Prostate gland (tissue), 2 donors: ENCODE data around the gene DIPK1A. TPM values are rescaled to one million over a fixed set of nuclear protein-coding genes. Genes with fewer than 3 reads are reported as not detected.

ENCODE experiments used
- DNase-seq: peaks from one replicate; pipeline ENCODE4 v3.0.0-alpha.2; 2019; ENCODE audit warnings: low spot score
- H3K27ac ChIP-seq, 2 donors: fragments of 200-600 bp; sonication (generic); 2 replicates each; pipeline ENCODE4 v1.5.1; 2017 to 2019
- H3K27me3 ChIP-seq: fragments of 200-600 bp; sonication (generic); replicated peaks from 2 replicates; pipeline ENCODE4 v1.5.1; 2019; ENCODE audit not compliant: insufficient read depth
- H3K36me3 ChIP-seq, 2 donors: fragments of 200-600 bp; sonication (generic); 1 replicate in 1 of 2; 2 replicates in 1 of 2; pipeline versions ENCODE4 v1.5.1 to v1.8.1; 2017 to 2019
- H3K4me1 ChIP-seq: fragments of 200-600 bp; sonication (generic); replicated peaks from 2 replicates; pipeline ENCODE4 v1.5.1; 2019
- H3K4me3 ChIP-seq, 2 donors: fragments of 200-600 bp; sonication (generic); 2 replicates each; pipeline ENCODE4 v1.5.1; 2017 to 2019
- H3K9me3 ChIP-seq: fragments of 200-600 bp; sonication (generic); 2 replicates; pipeline ENCODE4 v1.5.1; 2017
- CTCF ChIP-seq, 4 experiments: fragments of 200-600 bp in 2 of 4; fragments of 450-650 bp in 2 of 4; sonication (generic) in 2 of 4; IDR thresholded peaks; 1 replicate in 3 of 4; 2 replicates in 1 of 4; pipeline ENCODE4 v1.5.1; 2016 to 2019; ENCODE audit warnings: antibody characterized with exemption in 4 of 4, mild to moderate bottlenecking in 2 of 4, moderate library complexity in 2 of 4
- POLR2A ChIP-seq: fragments of 450-650 bp; IDR thresholded peaks from one replicate; pipeline ENCODE4 v1.6.1; 2016; ENCODE audit warnings: antibody characterized with exemption, mild to moderate bottlenecking
- POLR2AphosphoS5 ChIP-seq: sonication (generic); formaldehyde crosslinking; IDR thresholded peaks from one replicate; pipeline ENCODE4 v1.6.1; 2017; ENCODE audit warnings: antibody characterized with exemption
- WGBS: methylation state at CpG from one replicate; pipeline ENCODE4 v1.1.5; 2018; 5-methylcytosine and 5-hydroxymethylcytosine counted together
- intact Hi-C: fragments of 100-400 bp; cut with DNase I; formaldehyde crosslinking; loops from one replicate; pipeline ENCODE4 v1.14.2; 2022
- total RNA-seq, 2 donors: library from RNA; depleted of rRNA; stranded (reverse); fragments of >200 nt; gene quantifications; one replicate each; pipeline ENCODE4 v1.1.0, GENCODE V29; 2016

Gene DIPK1A
- 10 to 100 TPM in 1 of 2 donors, 1 to 10 TPM in 1; 9.2 to 22.2 TPM for total RNA-seq

GRCh38 chr1:92961131-92961895, at the start of gene DIPK1A:
DIPK1A (minus strand) TSS chr1:92961462; CDS start chr1:92961429, 33 bp downstream.
- H3K9me3 ChIP-seq = no peaks in the 10 kb centered on the region
- under 1% methylated on average over 76 of the region's 103 CpGs for WGBS
- peak; percentile 65 for DNase-seq
- peak within 1 kb of the TSS; percentile 69 to 95 for H3K4me3 ChIP-seq
- H3K27me3 ChIP-seq = no peaks in the 10 kb centered on the region
- intact Hi-C loops = loop anchor here (2.0 kb wide), 1 partner anchor 103 kb away; no protein-coding TSS in a partner anchor
- no peaks in the 10 kb centered on the region for H3K4me1 ChIP-seq
- peak within 1 kb of the TSS; percentile 95 to 96 for H3K27ac ChIP-seq
- H3K36me3 ChIP-seq = no peaks in the 10 kb centered on the region
- TF ChIP-seq CTCF (IDR thresholded peaks at IDR 0.05) (peak in 1 of 4 experiments; percentile 28), POLR2A (peak; percentile 72), POLR2AphosphoS5 (no peak)

- Histone ChIP-seq H3K27me3 (no peaks in the 10 kb centered on the region), H3K4me3 (no peak overlapping the region), H3K36me3 (no peaks in the 10 kb centered on the region), H3K9me3 (no peaks in the 10 kb centered on the region), H3K27ac (no peak overlapping the region), H3K4me1 (no peaks in the 10 kb centered on the region)
- DNase-seq = no peak
- intact Hi-C loops = no loop called here
- TF ChIP-seq CTCF (IDR thresholded peaks at IDR 0.05) (no peak), POLR2AphosphoS5 (no peak), POLR2A (no peak)
- 69% methylated on average over 6 of the region's 6 CpGs for WGBS
Measured at GRCh38 chr1:93007941-93008577, 46.8 kb upstream of the DIPK1A start.

- intact Hi-C loops = no loop called here
- 81% methylated on average over 1 of the region's 1 CpG for WGBS
- TF ChIP-seq POLR2A (no peak), CTCF (IDR thresholded peaks at IDR 0.05) (no peak), POLR2AphosphoS5 (no peak)
Measured at GRCh38 chr1:93005252-93005598, 44.0 kb upstream of the DIPK1A start.

GRCh38 chr1:93004566-93005251, 43.4 kb upstream of the DIPK1A start:
- intact Hi-C loops = no loop called here
- no peak for TF ChIP-seq POLR2AphosphoS5
- TF ChIP-seq POLR2A = no peak
- no peak for TF ChIP-seq CTCF (IDR thresholded peaks at IDR 0.05)
- DNase-seq = no peak
- Histone ChIP-seq H3K27ac (no peak overlapping the region), H3K27me3 (no peaks in the 10 kb centered on the region), H3K9me3 (no peaks in the 10 kb centered on the region), H3K4me1 (no peaks in the 10 kb centered on the region), H3K4me3 (no peak overlapping the region), H3K36me3 (no peaks in the 10 kb centered on the region)
- WGBS = 65% methylated on average over 5 of the region's 5 CpGs

More at GRCh38 chr1:93005252-93005598, 44.0 kb upstream of the DIPK1A start:
- H3K4me3 ChIP-seq = no peak overlapping the region
- H3K4me1 ChIP-seq = no peaks in the 10 kb centered on the region
- no peaks in the 10 kb centered on the region for H3K9me3 ChIP-seq
- H3K27ac ChIP-seq = no peak overlapping the region
- no peak for DNase-seq
- no peaks in the 10 kb centered on the region for H3K36me3 ChIP-seq
- no peaks in the 10 kb centered on the region for H3K27me3 ChIP-seq
